Lower leg skin (tissue), 3 donors: ENCODE results near the gene MCF2L2.

Experiments used
- POLR2A ChIP-seq, 2 donors: fragments of 450-650 bp; IDR thresholded peaks; one replicate each; pipeline ENCODE4 v1.6.1; 2016 to 2017; ENCODE audit warnings: antibody characterized with exemption in 2 of 2, mild to moderate bottlenecking in 1 of 2, moderate library complexity in 1 of 2
- TF ChIP-seq, protein P1 (sequence below), 3 donors: fragments of 450-650 bp; IDR thresholded peaks; one replicate each; pipeline ENCODE4 v1.5.1; 2016; ENCODE audit warnings: antibody characterized with exemption in 3 of 3, mild to moderate bottlenecking in 3 of 3, moderate library complexity in 2 of 3

DNA sequence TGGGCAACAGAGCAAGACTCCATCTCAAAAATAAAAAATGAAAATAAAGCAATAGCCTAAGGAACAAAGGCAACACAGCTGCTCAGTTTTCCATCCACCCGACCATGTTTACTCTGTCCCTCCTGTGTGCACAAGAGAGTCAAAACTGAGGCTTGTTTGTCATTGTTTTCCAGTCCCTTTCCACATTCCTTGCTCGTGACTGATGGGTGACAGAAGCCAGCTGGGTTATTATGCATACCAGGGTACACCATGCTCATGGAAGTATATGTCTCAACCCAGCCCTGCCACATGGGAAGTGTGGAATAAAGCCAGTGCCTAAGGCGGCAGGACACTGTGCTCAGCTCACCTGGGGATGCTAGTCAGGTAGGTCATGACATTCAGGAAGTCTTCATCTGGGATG lies 49.5 kb downstream of the MCF2L2 start:
- TF ChIP-seq, protein P1, sequence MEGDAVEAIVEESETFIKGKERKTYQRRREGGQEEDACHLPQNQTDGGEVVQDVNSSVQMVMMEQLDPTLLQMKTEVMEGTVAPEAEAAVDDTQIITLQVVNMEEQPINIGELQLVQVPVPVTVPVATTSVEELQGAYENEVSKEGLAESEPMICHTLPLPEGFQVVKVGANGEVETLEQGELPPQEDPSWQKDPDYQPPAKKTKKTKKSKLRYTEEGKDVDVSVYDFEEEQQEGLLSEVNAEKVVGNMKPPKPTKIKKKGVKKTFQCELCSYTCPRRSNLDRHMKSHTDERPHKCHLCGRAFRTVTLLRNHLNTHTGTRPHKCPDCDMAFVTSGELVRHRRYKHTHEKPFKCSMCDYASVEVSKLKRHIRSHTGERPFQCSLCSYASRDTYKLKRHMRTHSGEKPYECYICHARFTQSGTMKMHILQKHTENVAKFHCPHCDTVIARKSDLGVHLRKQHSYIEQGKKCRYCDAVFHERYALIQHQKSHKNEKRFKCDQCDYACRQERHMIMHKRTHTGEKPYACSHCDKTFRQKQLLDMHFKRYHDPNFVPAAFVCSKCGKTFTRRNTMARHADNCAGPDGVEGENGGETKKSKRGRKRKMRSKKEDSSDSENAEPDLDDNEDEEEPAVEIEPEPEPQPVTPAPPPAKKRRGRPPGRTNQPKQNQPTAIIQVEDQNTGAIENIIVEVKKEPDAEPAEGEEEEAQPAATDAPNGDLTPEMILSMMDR (IDR thresholded peaks at IDR 0.05), result no peak
- no peak for TF ChIP-seq POLR2A (IDR thresholded peaks at IDR 0.05)
